ENCODE results near the gene S100A7A. TPM values are rescaled to one million over a fixed set of nuclear protein-coding genes. Genes with fewer than 3 reads are reported as not detected.

S100A7A gene
- total and polyA plus RNA-seq, 2 donors from 2014 or later: not detected

DNA sequence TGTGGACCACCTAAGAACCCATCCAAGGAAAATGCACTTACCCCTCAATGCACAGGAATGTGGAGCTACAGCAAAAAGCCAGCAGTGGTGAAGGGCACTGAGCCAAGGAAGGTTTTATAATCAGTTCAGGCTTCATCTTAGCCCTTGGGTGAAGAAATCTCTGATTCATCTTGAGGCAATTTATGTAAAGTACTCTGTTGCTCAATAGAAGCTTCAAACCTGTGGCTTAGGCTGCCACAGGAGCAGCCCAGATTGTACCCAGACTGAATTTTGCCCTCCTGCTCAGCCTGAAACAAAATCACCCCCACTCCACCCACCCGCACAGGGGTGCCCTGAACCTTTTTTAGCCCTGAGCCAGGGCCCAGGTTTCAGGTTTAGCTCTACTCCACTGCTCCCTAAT is 40.8 kb upstream of the S100A7A start, which contains the start of gene S100A12:
Gene S100A12 (minus strand): TSS at position 111 of the 400 bp plus-strand sequence. CDS start 1,029 bp downstream, outside the sequence.
- no peak for FAIRE-seq
- Histone ChIP-seq H3K9me3 (ENCODE audit: control insufficient read depth in 2 of 3, insufficient read depth in 1 of 3, low read length in 3 of 3) (no peaks in the 10 kb centered on the region), H3K36me3 (ENCODE audit: control insufficient read depth in 2 of 3, insufficient read depth in 3 of 3, low read length in 3 of 3) (no peaks in the 10 kb centered on the region), H3K9ac (ENCODE audit: low read length in 3 of 3) (no peak within 1 kb of the TSS), H3K4me1 (ENCODE audit: control insufficient read depth in 2 of 3, insufficient read depth in 2 of 3, low read depth in 1 of 3, low read length in 3 of 3) (no peaks in the 10 kb centered on the region), H3K4me3 (ENCODE audit: low read length in 3 of 3) (no peak within 1 kb of the TSS), H3K27ac (ENCODE audit: low read depth in 2 of 2, low read length in 2 of 2) (no peak within 1 kb of the TSS), H3K27me3 (ENCODE audit: control insufficient read depth, insufficient read depth, low read length) (no peaks in the 10 kb centered on the region)
- intact Hi-C loops (cut with DNase I): no loop called here
- TF ChIP-seq, protein P1, sequence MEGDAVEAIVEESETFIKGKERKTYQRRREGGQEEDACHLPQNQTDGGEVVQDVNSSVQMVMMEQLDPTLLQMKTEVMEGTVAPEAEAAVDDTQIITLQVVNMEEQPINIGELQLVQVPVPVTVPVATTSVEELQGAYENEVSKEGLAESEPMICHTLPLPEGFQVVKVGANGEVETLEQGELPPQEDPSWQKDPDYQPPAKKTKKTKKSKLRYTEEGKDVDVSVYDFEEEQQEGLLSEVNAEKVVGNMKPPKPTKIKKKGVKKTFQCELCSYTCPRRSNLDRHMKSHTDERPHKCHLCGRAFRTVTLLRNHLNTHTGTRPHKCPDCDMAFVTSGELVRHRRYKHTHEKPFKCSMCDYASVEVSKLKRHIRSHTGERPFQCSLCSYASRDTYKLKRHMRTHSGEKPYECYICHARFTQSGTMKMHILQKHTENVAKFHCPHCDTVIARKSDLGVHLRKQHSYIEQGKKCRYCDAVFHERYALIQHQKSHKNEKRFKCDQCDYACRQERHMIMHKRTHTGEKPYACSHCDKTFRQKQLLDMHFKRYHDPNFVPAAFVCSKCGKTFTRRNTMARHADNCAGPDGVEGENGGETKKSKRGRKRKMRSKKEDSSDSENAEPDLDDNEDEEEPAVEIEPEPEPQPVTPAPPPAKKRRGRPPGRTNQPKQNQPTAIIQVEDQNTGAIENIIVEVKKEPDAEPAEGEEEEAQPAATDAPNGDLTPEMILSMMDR (IDR thresholded peaks at IDR 0.05; ENCODE audit: borderline replicate concordance, extremely low read depth, insufficient read depth): no peak
- DNase-seq: peak in 1 of 5 donors; percentile 9

DNA sequence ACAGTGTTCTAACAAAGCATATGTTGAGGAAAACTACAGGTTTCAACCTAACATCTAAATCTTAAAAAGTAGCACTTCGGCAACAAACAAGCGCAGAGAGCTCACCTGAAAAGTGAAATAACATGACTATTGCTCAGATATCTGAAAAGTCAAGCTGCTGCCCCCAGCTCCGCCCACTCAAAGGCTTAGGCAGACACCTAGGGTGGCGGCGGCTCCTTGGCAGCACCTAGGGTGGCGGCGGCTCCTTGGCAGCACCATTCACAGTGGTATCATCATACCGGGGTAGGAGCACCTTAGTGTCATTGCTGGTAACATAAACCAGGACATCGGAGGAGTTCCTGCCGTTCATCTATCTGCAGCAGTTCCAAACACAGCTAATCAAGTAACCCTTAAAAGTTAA is 36.7 kb upstream of the S100A7A start:
- Histone ChIP-seq H3K27ac (ENCODE audit: low read depth in 2 of 2, low read length in 2 of 2) (no peak overlapping the region), H3K36me3 (ENCODE audit: control insufficient read depth in 2 of 3, insufficient read depth in 3 of 3, low read length in 3 of 3) (no peaks in the 10 kb centered on the region), H3K27me3 (ENCODE audit: control insufficient read depth, insufficient read depth, low read length) (no peaks in the 10 kb centered on the region), H3K4me1 (ENCODE audit: control insufficient read depth in 2 of 3, insufficient read depth in 2 of 3, low read depth in 1 of 3, low read length in 3 of 3) (no peaks in the 10 kb centered on the region), H3K9me3 (ENCODE audit: control insufficient read depth in 2 of 3, insufficient read depth in 1 of 3, low read length in 3 of 3) (peaks cover 0 to 14% (median 0%) of the 10 kb centered on the region in 3 donors), H3K4me3 (ENCODE audit: low read length in 3 of 3) (no peak overlapping the region), H3K9ac (ENCODE audit: low read length in 3 of 3) (no peak overlapping the region)
- TF ChIP-seq, protein P1 (IDR thresholded peaks at IDR 0.05; ENCODE audit: borderline replicate concordance, extremely low read depth, insufficient read depth): no peak
- intact Hi-C loops (cut with DNase I): no loop called here
- FAIRE-seq: no peak
- no peak for DNase-seq

DNA sequence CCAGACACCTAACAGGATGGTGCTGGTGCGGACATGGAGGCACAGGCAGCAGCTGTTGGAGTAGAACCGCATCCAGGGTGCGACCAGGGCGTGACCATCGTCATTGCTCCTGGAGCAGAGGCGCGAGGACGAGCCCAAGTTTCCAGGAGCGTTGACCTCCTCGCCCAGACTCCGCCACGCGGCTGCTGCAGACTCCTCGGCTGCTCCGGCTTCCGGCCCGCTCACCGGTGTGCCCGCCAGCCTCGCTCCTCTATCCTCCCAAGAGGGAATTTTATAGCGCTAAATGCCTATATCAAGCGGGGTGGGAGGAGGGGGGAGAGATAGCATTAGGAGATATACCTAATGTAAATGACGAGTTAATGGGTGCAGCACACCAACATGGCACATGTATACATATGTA is 35.6 kb upstream of the S100A7A start:
- H3K9me3 ChIP-seq (ENCODE audit: control insufficient read depth in 2 of 3, insufficient read depth in 1 of 3, low read length in 3 of 3): peaks cover 0 to 14% (median 0%) of the 10 kb centered on the region in 3 donors
- no peak overlapping the region for H3K4me3 ChIP-seq (ENCODE audit: low read length in 3 of 3)
- H3K4me1 ChIP-seq (ENCODE audit: control insufficient read depth in 2 of 3, insufficient read depth in 2 of 3, low read depth in 1 of 3, low read length in 3 of 3): no peaks in the 10 kb centered on the region
- no peak overlapping the region for H3K27ac ChIP-seq (ENCODE audit: low read depth in 2 of 2, low read length in 2 of 2)
- TF ChIP-seq, protein P1 (IDR thresholded peaks at IDR 0.05; ENCODE audit: borderline replicate concordance, extremely low read depth, insufficient read depth): no peak
- no peak for FAIRE-seq
- DNase-seq: no peak
- no peak overlapping the region for H3K9ac ChIP-seq (ENCODE audit: low read length in 3 of 3)
- H3K27me3 ChIP-seq (ENCODE audit: control insufficient read depth, insufficient read depth, low read length): no peaks in the 10 kb centered on the region
- intact Hi-C loops (cut with DNase I): no loop called here
- H3K36me3 ChIP-seq (ENCODE audit: control insufficient read depth in 2 of 3, insufficient read depth in 3 of 3, low read length in 3 of 3): no peaks in the 10 kb centered on the region
